Sigmoid colon (tissue), 7 donors: Measurements from ENCODE around the gene CC2D1A. TPM values are rescaled to one million over a fixed set of nuclear protein-coding genes. Genes with fewer than 3 reads are reported as not detected.
A peak's percentile ranks its signal among the peaks of the same experiment; 100 is the strongest.

Source experiments
- DNase-seq: peaks from one replicate; pipeline ENCODE4 v3.0.0-alpha.2; 2019
- H3K27ac ChIP-seq, 4 donors: fragments of 200-600 bp; sonication (generic); one replicate each; pipeline ENCODE4 v1.5.1; 2016 to 2019; ENCODE audit warnings: mild to moderate bottlenecking in 1 of 4
- H3K27me3 ChIP-seq, 3 donors: fragments of 200-600 bp; sonication (generic); one replicate each; pipeline ENCODE4 v1.5.1; 2019; ENCODE audit warnings: mild to moderate bottlenecking in 1 of 3
- H3K36me3 ChIP-seq, 4 donors: fragments of 200-600 bp; sonication (generic); one replicate each; pipeline ENCODE4 v1.5.1; 2016 to 2019
- H3K4me1 ChIP-seq, 4 donors: fragments of 200-600 bp; sonication (generic); one replicate each; pipeline ENCODE4 v1.5.1; 2017 to 2019
- H3K4me3 ChIP-seq, 4 donors: fragments of 200-600 bp; sonication (generic); one replicate each; pipeline ENCODE4 v1.5.1; 2017 to 2019; ENCODE audit warnings: mild to moderate bottlenecking in 2 of 4, moderate library complexity in 1 of 4
- H3K9me3 ChIP-seq, 4 donors: fragments of 200-600 bp in 3 of 4; sonication (generic) in 3 of 4; one replicate each; pipeline versions ENCODE4 v1.5.1 to v1.6.1; 2013 to 2019
- EP300 ChIP-seq, 4 donors: sonication (generic); formaldehyde crosslinking; IDR thresholded peaks; one replicate each; pipeline ENCODE4 v1.6.1; 2017; ENCODE audit warnings: antibody characterized with exemption in 4 of 4
- POLR2A ChIP-seq, 2 donors: fragments of 450-650 bp; IDR thresholded peaks; one replicate each; pipeline ENCODE4 v1.6.1; 2016; ENCODE audit warnings: antibody characterized with exemption in 2 of 2, mild to moderate bottlenecking in 2 of 2, moderate library complexity in 2 of 2
- POLR2AphosphoS5 ChIP-seq, 4 donors: sonication (generic); formaldehyde crosslinking; IDR thresholded peaks; one replicate each; pipeline ENCODE4 v1.6.1; 2017; ENCODE audit warnings: antibody characterized with exemption in 4 of 4
- WGBS, 2 donors: extraction: QIAGEN DNeasy Blood & Tissue Kit; methylation state at CpG; one replicate each; pipeline ENCODE4 v1.1.7; 2013; 5-methylcytosine and 5-hydroxymethylcytosine counted together
- intact Hi-C: fragments of 100-400 bp; cut with DNase I; formaldehyde crosslinking; loops from one replicate; pipeline ENCODE4 v1.15.1; 2023
- polyA plus RNA-seq, 3 donors: library from polyadenylated mRNA; stranded (reverse); fragments of 200-250 nt; gene quantifications; one replicate each; pipeline ENCODE4 v1.2.3, GENCODE V29; 2013
- total RNA-seq, 4 donors: library from RNA; depleted of rRNA; stranded (reverse); fragments of >200 nt; gene quantifications; one replicate each; pipeline ENCODE4 v1.1.0, GENCODE V29; 2016
- TF ChIP-seq, protein P1 (sequence below), 4 experiments: fragments of 450-650 bp in 3 of 4; fragments of 200-600 bp in 1 of 4; IDR thresholded peaks; one replicate each; pipeline ENCODE4 v1.5.1; 2016 to 2019; ENCODE audit warnings: antibody characterized with exemption in 4 of 4, mild to moderate bottlenecking in 3 of 4, moderate library complexity in 2 of 4
- donor health status: healthy with polysubstance abuse.
- donor health status: Bipolar disorder and iron deficiency.
- donor health status: healthy.

Gene CC2D1A
- total and polyA plus RNA-seq, 7 donors = 15.0 to 88.2 (median 33.5) TPM

DNA sequence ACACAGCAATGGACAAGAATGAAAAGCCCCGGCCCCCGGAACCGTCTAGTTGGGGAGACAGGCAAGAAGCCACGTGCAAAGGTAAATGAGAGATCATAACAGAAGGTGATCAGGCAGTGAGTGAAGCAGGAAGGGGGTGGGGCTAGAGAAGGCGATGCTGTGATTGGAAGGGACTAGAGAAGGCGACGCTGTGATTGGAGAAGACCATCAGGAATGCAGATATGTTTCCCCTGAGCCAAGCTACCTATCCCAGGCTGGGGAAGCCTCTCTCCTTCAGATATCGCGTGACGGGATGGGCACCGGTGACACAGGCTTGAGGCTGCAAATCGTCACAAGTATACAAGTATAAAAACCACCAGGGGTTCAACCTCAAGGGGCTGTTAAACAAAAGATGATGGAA lies 68.1 kb downstream of the CC2D1A start:
- intact Hi-C loops = no loop called here
- Histone ChIP-seq H3K4me3 (no peak overlapping the region), H3K36me3 (peaks cover 7 to 55% (median 20%) of the 10 kb centered on the region in 4 donors), H3K27ac (no peak overlapping the region), H3K27me3 (no peaks in the 10 kb centered on the region), H3K9me3 (no peaks in the 10 kb centered on the region), H3K4me1 (peaks cover 0 to 12% (median 11%) of the 10 kb centered on the region in 4 donors)
- no peak for DNase-seq
- TF ChIP-seq, protein P1, sequence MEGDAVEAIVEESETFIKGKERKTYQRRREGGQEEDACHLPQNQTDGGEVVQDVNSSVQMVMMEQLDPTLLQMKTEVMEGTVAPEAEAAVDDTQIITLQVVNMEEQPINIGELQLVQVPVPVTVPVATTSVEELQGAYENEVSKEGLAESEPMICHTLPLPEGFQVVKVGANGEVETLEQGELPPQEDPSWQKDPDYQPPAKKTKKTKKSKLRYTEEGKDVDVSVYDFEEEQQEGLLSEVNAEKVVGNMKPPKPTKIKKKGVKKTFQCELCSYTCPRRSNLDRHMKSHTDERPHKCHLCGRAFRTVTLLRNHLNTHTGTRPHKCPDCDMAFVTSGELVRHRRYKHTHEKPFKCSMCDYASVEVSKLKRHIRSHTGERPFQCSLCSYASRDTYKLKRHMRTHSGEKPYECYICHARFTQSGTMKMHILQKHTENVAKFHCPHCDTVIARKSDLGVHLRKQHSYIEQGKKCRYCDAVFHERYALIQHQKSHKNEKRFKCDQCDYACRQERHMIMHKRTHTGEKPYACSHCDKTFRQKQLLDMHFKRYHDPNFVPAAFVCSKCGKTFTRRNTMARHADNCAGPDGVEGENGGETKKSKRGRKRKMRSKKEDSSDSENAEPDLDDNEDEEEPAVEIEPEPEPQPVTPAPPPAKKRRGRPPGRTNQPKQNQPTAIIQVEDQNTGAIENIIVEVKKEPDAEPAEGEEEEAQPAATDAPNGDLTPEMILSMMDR (IDR thresholded peaks at IDR 0.05) = no peak
- no peak for TF ChIP-seq POLR2AphosphoS5 (IDR thresholded peaks at IDR 0.05)
- TF ChIP-seq POLR2A (IDR thresholded peaks at IDR 0.05) = no peak
- TF ChIP-seq EP300 (IDR thresholded peaks at IDR 0.05) = no peak
- WGBS, 2 donors = 62 to 67% methylated on average over 12 of the region's 12 CpGs

- Histone ChIP-seq H3K4me3 (no peak overlapping the region), H3K27me3 (no peaks in the 10 kb centered on the region), H3K9me3 (no peaks in the 10 kb centered on the region), H3K27ac (no peak overlapping the region), H3K36me3 (peaks cover 0 to 40% (median 14%) of the 10 kb centered on the region in 4 donors), H3K4me1 (peaks cover 0 to 19% (median 17%) of the 10 kb centered on the region in 4 donors)
- intact Hi-C loops = no loop called here
- no peak for DNase-seq
- no peak for TF ChIP-seq POLR2A (IDR thresholded peaks at IDR 0.05)
- no peak for TF ChIP-seq POLR2AphosphoS5 (IDR thresholded peaks at IDR 0.05)
- TF ChIP-seq, protein P1 (IDR thresholded peaks at IDR 0.05) = no peak
- TF ChIP-seq EP300 (IDR thresholded peaks at IDR 0.05) = no peak
- 93 to 94% methylated on average over 11 of the region's 11 CpGs for WGBS, 2 donors
Measured at GRCh38 chr19:13975870-13976269, 69.9 kb downstream of the CC2D1A start.

- Histone ChIP-seq H3K27me3 (no peaks in the 10 kb centered on the region), H3K4me1 (peaks cover 0 to 19% (median 17%) of the 10 kb centered on the region in 4 donors), H3K9me3 (no peaks in the 10 kb centered on the region), H3K36me3 (peaks cover 0 to 35% (median 11%) of the 10 kb centered on the region in 4 donors), H3K27ac (no peak overlapping the region), H3K4me3 (no peak overlapping the region)
- no peak for DNase-seq
- no peak for TF ChIP-seq POLR2A (IDR thresholded peaks at IDR 0.05)
- intact Hi-C loops = no loop called here
- 92 to 93% methylated on average over 12 of the region's 12 CpGs for WGBS, 2 donors
Measured at GRCh38 chr19:13976446-13976845, 70.4 kb downstream of the CC2D1A start.

- Histone ChIP-seq H3K4me1 (peaks cover 0 to 19% (median 17%) of the 10 kb centered on the region in 4 donors), H3K36me3 (peaks cover 0 to 32% (median 5%) of the 10 kb centered on the region in 4 donors), H3K27me3 (no peaks in the 10 kb centered on the region), H3K4me3 (no peak overlapping the region), H3K9me3 (no peaks in the 10 kb centered on the region), H3K27ac (peak overlapping the region; percentile 57 to 65 (median 61))
- WGBS, 2 donors = 82 to 86% methylated on average over 12 of the region's 12 CpGs
- intact Hi-C loops = no loop called here
- no peak for DNase-seq
- TF ChIP-seq EP300 (IDR thresholded peaks at IDR 0.05) = no peak
- TF ChIP-seq, protein P1 (IDR thresholded peaks at IDR 0.05) = no peak
- TF ChIP-seq POLR2AphosphoS5 (IDR thresholded peaks at IDR 0.05) = no peak
- TF ChIP-seq POLR2A (IDR thresholded peaks at IDR 0.05) = no peak
Measured at GRCh38 chr19:13977803-13978202, 71.8 kb downstream of the CC2D1A start.

GRCh38 chr19:13978351-13979243 lies 72.6 kb downstream of the CC2D1A start:
- intact Hi-C loops = no loop called here
- H3K9me3 ChIP-seq = no peaks in the 10 kb centered on the region
- H3K4me3 ChIP-seq = peak overlapping the region; percentile 30 to 61 (median 50)
- peak overlapping the region; percentile 57 to 65 (median 61) for H3K27ac ChIP-seq
- WGBS, 2 donors = 9 to 13% methylated on average over 74 of the region's 74 CpGs
- TF ChIP-seq, protein P1 (IDR thresholded peaks at IDR 0.05) = no peak
- TF ChIP-seq POLR2AphosphoS5 (IDR thresholded peaks at IDR 0.05) = peak in 3 of 4 donors; percentile 6 to 34 (median 31)
- peak; percentile 94 for DNase-seq
- peaks cover 0 to 19% (median 17%) of the 10 kb centered on the region in 4 donors for H3K4me1 ChIP-seq
- H3K27me3 ChIP-seq = no peaks in the 10 kb centered on the region
- peaks cover 0 to 28% (median 0%) of the 10 kb centered on the region in 4 donors for H3K36me3 ChIP-seq
